Activated CD4-positive, alpha-beta T cell treated with anti-CD3 and anti-CD28 coated beads for 24 hours (primary cell): ENCODE measurements around the gene NUP93.
"Not testable (repeated sequence)": the region's sequence is repeated elsewhere in the genome, so short reads cannot be mapped to it uniquely, and the experiment has no call there.

ENCODE experiments used
- DNase-seq, 2 donors: peaks; one replicate each; pipeline ENCODE4 v3.0.0-alpha.2; 2020; ENCODE audit warnings: low read depth in 2 of 2

The NUP93 gene

DNA sequence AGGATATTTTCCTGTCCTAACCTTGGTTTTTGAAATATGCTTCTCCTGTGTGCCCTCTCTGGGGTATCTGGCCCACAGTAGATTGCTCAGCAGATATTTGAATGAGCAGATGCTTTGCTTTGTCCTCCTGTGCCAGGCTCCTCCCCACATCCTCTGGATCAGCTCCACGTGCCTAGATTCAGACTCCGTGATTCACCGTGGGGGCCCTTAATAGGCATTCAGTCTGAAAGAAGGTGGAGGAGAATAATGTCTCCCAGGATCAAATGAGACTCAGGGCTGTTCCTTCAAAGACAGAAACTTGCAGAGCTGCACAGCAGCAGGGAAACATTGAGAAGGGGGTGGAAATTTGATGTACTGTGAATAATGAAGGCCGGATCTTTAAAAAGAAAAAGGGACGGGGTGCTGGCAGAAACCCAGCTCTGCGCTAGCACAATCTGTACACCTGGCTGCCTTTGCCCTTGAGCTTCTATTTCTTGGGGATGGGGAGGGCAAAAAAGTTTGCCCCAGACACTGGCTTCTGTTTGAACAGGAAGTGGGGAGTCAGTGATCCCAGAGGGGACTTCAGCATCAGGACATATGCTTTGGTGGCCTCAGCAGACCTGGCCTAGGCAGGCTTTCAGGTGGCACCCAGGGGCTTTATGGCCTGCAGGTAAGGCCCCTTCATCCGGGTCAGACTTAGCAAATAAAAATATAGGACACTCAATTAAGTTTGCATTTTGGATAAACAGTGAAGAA, 119.2 kb downstream of the NUP93 start:
- DNase-seq = no peak

DNA sequence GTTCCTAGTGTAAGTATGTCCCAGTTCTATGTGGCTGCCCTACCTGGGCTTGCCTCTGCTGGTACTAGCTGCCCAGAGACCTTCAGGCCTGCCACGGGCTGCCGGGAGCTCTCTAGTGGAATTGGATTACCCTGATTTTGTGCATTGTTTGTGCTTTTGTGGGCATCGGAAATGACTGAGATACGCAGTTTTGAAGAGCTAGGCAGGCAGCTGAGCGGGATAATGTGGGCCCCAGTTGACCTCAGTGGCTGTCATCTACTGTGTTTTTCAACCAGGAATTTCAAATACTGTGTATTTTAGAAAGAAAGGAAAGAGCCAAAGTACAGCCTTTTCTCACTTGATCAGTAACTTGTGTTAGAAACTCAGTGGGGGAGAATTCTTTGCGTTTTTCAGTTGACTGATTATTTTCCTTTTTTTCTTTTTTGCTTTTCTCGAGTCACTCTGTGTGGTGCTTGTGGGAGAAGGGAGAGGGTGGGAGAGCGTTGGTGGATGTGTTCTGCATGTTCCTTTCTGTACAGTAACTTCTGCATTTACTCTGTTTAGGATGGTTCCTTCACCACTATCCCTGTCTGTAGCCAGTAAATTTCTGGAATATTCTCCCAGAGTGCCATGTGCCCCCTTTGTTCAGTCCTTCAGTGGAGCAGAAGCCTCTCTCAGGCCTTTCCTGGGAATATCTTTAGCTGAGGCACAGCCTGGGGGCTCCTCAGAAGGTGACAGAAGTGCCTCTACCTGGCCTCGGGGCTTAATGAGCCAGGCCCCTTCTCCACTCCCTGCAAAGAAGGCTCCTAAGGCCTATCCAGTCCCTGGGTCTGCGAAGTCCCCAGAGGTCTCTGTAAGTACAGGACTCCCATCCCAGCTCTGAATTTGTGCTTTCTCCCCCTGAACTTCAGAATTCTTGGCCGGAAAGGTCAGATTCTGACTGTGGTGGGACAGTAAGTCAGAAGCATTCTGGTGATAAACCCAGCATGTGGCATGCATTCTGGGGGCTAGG, 120.1 kb downstream of the NUP93 start:
- DNase-seq = no peak

DNA sequence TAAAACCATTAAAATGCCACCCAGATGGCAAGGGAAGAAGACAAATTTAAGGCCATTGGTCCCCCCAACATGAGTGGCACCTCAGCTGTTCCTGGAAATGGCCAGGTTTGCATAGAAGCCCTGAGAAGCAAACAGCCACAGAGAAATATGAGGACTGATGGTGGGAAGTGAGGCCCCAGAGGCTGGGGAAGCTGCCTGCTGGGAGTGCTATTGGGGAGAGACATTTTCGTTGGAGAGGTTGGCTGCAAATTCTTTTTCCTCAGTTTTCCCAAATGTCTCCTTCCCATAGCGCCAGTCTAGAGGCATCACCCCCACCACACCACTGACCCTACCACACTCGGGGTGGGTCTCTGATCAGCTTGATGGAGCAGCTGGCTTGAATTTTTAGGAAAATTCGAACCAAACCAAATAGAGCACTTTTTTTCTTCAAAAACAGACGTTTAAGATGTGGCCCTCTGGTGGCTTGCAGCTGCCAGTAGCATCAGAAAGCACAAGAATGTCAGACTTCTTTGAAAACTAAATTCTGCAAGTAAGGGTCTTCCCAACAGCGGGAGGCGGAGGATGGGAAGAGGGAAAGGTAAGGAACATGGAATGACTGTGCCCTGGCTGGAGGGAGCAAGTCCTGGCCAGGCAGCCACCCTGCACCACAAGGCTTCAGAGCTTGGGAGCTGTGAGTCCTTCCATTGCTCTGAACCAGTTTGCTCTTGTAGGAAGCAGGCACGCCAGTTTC, 121.9 kb downstream of the NUP93 start:
- DNase-seq = no peak

DNA sequence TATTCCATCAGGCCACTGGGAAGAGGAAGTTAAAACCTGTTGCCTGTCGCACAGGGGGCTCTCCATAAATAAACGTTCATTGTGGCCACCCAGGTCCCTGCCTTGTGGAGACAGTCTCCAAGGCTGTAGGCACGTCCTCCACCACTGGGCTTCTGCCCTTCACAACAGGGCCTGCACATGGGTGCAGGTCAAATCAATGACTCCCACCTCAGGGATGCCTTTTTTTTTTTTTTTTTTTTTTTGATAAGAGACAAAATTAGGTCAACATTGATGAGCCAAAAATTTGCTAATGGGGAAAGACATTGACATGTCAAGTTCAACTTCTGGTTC, 122.4 kb downstream of the NUP93 start:
- no peak for DNase-seq

DNA sequence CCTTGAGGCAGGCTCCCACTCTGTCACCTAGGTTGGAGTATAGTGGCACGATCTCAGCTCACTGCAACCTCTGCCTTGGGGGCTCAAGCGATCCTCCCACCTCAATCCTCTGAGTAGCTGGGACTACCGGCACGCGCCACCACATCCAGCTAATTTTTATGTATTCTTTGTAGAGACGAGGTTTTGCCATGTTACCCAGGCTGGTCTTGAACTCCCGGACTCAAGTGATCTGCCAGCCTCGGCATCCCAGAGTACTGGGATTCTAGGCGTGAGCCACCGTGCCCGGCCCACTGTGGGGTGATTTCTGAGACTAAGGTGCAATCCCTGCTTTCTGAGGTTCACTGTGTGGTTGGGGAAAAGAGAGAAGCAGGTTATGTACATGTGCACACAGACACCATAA, 123.0 kb downstream of the NUP93 start:
- no peak for DNase-seq

DNA sequence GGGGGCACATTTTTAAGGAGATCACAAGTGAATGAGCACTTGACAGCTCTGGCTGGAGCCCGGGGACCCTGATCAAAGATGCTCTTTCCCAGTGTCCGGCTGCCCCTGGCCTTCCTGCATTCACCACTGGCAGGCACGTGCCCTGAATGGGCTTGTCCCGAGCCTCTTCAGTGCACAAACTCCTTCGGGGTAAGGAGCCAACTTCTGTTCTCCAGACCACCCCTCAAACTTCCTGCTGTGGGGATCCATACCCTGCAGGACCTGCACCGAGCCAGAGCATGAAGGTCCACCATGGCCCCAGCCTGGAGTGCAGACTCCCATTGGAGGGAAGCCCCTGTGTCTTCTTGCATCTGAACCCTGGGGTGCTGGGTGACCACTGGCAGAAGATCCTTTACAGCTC, 125.3 kb downstream of the NUP93 start:
- DNase-seq = no peak

DNA sequence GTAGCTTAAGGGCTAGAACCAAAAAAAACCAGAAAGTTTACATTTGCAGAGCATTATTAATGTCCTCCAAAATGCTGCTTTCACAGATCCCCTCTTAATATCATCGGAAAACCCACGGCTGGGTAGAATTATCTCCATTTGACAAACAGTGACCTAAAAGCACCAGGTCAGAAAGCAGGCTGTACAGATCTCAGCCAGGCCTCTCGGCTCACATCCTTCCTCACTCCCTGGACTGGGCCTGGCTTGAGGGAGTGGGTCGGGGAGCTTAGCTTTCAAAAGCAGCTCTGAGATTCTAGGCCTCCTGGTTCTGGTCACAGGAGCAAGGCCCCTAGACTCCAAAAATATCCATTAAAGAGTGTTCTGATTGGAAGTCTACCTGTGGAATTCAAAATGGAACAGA, 126.0 kb downstream of the NUP93 start:
- DNase-seq = no peak

DNA sequence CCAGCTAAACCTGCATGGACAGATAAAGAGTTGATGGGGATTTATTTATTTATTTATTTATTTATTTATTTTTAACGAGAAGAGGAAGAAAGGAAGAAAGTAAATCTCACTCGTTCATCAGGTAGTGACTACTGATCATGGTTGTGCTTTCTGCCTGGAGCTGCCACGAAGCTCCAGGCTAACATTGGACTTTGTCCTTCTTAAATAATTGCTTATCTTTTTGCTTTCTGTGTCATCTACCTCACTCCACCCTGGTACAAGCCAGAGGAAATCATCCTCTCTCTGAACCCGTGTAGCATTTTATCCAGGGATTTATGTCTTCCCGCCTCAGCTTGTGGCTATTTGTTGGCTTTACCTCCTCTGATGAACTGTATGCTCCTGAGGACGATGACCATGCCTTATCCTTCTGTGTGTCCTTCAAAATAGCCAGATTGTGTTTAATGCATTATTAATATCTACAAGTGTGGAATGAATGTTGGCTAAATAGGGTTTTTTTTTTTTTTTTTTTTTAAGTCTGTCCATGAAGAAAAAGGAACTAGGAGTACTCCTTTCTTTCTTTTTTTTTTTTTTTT, 127.0 kb downstream of the NUP93 start:
- no peak for DNase-seq

DNA sequence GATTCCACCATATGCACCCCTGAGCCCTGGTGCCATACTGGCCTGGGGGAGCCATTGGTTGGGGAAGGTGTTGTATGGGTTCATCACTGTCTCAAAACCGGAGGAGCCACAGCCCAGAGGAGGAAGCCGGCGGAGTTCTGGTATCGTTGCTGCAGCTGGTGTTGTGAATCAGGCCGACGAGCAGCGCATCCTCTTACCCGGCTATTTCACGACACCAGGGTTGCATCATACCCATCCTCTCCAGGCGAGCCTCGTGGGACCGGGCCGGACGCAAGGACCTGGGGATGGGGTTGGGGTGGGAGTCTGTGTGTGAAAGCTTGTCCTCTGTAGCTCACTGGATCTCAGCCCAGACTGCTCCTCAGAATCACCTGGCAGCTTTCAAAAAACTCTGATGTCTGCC, 128.4 kb downstream of the NUP93 start:
- DNase-seq = no peak

DNA sequence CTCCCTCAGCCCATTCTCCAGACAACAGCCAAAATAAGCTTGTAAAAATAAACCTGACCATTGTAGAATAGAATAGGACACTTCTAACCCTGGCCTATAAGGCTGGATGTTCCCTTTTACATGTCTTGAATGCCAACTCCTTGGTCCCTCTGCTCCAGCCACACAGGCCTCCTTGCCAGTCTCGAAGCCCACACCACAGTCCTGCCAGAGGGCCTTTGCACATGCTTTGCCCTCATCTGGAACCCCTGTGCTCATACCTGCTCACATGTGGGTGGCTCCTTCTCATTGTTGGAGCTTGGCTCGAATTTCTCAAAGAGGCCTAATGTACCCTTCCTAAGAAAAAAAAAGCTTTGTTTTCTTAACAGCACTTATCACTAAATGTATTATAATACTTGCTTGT, 129.7 kb downstream of the NUP93 start:
- DNase-seq = no peak

DNA sequence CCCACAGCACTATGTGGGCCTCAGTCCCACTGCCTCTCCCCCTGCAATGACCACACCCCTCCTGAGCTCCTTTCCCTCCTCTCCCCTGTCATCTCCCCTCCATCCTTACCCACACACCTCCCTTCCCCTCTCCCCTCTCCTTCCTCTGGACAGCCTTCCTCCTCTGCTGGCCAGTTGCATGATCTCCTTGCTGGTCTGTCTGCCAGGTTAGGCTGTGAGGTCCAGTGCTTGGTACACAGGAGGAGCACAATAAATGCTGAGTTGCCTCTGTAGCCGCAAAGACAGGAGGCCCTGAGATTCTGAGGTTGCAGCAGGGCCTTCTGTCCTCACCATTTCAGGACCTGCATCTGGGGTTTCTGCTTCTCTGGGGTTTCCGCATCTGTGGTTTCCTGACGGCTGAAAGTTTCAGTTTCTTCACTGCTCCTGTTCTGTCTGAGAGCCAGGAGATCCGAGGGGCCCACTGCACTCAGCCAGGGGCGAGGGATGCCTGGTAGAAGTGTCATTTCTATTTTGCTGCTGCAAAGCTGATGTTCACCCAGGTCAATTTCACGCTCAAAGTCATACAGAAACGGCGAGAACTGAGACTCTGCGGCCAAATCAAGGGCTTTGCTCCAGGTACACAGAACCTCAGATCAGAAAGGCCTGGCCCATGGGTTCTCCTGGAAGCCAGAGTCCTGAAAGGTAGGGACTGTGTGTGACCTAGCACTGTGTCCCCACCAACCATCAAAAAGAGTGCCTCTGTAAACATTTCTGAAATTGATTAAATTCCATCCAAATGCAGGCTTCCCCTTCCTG, 130.5 kb downstream of the NUP93 start:
- DNase-seq = no peak

DNA sequence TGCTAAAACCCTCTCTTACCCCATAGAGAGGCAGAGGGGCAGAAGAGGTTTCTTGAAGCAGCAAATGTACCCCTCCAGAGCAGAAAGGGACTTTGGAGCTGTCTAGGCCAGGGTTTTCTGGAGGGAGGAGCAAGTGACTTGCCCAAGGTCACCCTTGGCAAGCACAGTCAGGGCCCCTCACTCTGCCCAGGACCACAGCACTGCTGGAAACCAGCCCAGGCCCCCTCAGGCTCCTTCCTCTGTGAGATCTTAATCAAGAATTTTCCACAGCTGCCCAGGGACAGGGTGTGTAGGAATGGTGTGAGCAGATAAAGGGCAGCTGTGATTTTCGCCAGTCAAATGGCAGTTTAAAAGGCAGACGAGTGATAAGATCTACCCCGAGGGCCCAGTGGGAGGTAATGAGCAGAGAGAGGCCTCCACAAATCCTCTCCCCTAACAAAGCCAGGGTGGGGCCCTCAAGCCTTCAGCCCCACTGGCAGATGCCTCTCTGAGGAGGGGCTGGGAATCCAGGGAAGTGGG, 131.2 kb downstream of the NUP93 start:
- no peak for DNase-seq

DNA sequence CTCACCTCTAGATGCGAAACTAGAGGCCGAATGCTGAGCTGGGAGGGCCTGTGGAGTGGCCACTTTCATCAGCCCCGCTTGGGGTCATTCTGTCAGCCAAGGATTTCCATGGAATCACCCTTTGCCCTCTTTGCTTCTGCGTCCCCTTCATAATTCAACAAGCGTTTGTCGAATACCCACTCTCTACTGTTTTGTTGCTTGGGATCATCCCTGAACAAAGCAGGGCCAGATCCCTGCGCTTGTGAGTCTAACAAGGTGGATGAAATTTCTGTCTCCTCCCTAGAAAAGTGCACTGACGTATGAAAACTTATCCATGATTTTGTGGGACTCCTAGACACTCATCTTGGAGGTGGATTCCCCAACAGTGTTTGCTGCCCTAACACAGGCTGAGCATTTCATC, 131.8 kb downstream of the NUP93 start:
- no peak for DNase-seq

DNA sequence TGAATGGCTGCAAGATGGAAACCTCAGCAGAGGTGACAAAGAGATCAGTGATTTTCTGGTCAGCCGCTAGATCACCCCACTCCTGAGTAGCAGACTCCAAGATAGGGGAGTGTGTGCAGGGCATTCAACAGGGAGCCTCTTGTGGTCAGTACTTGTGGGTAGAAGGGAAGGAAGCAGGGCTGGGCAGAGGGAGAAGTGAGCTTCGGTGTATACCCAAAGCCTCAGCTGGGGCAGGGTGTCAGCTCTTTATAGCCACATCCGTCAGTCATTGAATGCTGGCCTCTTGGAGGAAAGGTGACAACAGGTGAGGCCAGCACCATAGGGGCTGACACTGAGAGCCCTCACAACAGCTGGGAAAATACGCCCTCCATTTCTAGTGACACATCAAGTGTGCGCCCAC, 132.8 kb downstream of the NUP93 start:
- no peak for DNase-seq

DNA sequence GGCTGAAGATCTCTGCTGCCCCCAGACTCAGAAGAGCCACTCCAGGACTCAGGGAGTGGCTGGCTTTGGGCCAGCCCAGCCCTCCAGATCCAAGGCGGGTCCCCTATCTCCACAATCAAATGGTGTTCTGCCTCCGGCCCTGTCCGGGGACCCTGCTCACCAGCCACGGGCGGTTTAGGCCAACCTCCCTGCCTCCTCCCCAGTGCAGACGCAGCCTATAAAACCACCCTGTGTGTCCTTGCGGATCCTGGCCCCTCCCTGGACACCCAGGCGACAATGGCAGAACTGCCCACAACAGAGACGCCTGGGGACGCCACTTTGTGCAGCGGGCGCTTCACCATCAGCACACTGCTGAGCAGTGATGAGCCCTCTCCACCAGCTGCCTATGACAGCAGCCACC, 135.0 kb downstream of the NUP93 start, which contains the start of gene SLC12A3:
SLC12A3 (plus strand) TSS at position 248 of the 400 bp plus-strand sequence; CDS start at position 277, 29 bp downstream.
- no peak for DNase-seq

DNA sequence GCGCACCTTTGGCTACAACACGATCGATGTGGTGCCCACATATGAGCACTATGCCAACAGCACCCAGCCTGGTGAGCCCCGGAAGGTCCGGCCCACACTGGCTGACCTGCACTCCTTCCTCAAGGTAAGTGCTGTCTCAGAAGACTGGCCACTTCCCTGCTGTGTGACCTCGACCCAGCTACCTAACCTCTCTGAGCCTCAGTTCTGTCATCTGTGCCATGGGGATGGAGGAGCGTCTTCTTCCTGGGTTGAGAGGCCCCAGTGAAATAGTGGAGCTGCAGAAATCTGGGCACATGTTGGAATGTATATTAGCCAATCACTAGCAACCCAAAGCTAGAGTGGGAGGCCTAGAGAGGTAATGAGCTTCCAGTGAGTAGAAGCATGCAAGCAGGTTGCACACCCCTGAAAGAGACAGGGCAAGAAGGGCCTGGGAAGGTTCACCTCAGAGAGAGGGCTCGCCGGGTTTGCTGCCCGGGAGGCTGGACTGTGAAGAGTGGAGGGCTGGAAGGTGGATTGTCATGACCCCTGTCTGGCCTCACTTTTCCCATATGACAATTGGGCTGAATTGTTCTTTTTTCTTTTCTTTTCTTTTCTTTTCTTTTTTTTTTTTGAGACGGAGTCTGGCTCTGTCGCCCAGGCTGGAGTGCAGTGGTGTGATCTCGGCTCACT, 135.6 kb downstream of the NUP93 start:
- DNase-seq = no peak

DNA sequence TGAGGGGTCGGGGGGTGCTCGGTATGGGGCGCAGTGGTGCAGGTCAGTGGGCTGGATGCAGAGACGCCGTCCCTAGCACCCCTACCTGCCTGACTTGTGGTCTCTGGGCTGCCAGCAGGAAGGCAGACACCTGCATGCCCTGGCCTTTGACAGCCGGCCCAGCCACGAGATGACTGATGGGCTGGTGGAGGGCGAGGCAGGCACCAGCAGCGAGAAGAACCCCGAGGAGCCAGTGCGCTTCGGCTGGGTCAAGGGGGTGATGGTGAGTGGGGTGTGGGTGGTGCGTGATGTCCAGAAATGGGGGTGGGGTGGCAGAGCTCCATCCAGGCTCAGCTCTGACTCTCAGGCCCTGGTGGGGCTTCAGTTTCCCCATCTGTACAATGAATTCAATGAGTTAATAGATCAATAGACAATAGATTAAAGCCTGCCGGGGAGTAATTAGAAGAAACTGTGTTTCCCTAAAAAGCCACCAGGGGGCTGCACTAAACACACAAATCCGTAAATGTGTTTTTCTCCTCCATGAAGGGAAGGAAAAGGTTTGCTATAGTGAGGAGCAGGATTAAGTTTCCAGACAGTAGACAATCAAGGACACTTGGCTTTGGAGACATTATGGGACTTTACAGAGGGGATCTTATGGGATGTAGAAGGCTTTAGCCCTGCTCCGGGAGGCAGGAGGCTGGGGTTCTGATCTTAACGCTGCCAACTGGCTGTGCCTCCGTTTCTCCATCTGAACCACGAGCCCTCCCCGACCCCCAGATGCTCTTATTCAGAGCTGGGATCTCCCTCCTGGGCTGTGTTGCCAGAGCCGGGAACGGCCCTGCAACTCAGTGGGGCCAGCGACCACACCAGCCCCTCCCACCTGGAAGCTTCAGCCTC, 137.3 kb downstream of the NUP93 start:
- DNase-seq = peak; percentile 18 to 45

DNA sequence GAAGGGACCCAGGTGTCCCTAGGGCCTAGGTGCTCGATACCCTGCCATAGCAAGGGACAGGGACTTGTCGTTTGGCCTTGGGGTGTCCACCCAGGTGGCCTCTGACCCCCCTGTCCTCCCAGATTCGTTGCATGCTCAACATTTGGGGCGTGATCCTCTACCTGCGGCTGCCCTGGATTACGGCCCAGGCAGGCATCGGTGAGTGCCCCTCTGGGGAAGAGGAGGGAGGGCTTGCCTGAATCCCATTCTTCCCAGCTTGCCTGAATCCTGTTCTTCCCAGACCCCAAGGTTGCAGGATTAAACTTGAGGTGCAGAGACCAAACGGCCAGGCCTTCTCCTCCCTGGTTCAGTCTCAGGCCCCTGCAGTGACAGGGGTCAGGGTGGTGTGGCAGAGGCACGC, 138.2 kb downstream of the NUP93 start:
- DNase-seq = no peak

DNA sequence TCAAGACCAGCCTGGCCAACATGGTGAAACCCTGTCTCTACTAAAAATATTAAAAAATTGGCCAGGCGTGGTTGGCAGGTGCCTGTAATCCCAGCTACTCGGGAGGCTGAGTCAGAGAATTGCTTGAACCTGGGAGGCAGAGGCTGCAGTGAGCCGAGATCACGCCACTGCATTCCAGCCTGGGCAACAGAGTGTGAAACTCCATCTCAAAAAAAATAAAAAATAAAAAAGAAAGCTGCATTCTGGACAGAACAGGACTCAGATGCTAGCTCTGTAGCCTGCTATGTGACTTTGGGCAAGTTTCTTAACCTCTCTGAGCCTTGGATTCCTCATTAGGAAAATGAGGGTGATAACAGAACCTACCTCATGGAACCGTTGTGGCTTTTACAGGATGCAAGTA, 138.8 kb downstream of the NUP93 start:
- DNase-seq = not testable (repeated sequence)
